Testis (tissue), 3 donors: ENCODE results near the gene PRELID3B. TPM values are rescaled to one million over a fixed set of nuclear protein-coding genes. Genes with fewer than 3 reads are reported as not detected.

Experiments used
- DNase-seq: peaks from one replicate; pipeline ENCODE4 v3.0.0-alpha.2; 2019
- H3K27ac ChIP-seq, 2 donors: fragments of 200-600 bp; sonication (generic); one replicate each; pipeline ENCODE4 v1.5.1; 2019
- H3K27me3 ChIP-seq: fragments of 200-600 bp; sonication (generic); one replicate; pipeline ENCODE4 v1.5.1; 2019
- H3K36me3 ChIP-seq: fragments of 200-600 bp; sonication (generic); one replicate; pipeline ENCODE4 v1.5.1; 2017; ENCODE audit warnings: low read depth; ENCODE audit errors: missing control alignments
- H3K4me1 ChIP-seq: fragments of 200-600 bp; sonication (generic); one replicate; pipeline ENCODE4 v1.5.1; 2019
- H3K4me3 ChIP-seq, 2 donors: fragments of 200-600 bp; sonication (generic); one replicate each; pipeline ENCODE4 v1.5.1; 2017 to 2019
- H3K9me3 ChIP-seq: fragments of 200-600 bp; sonication (generic); one replicate; pipeline ENCODE4 v1.5.1; 2017
- CTCF ChIP-seq, 3 experiments: fragments of 450-650 bp in 2 of 3; fragments of 200-600 bp in 1 of 3; sonication (generic) in 1 of 3; IDR thresholded peaks; one replicate each; pipeline ENCODE4 v1.5.1; 2016 to 2019; ENCODE audit warnings: antibody characterized with exemption in 3 of 3, mild to moderate bottlenecking in 2 of 3, moderate library complexity in 1 of 3
- POLR2A ChIP-seq: fragments of 450-650 bp; IDR thresholded peaks from one replicate; pipeline ENCODE4 v1.6.1; 2017; ENCODE audit warnings: antibody characterized with exemption, mild to moderate bottlenecking, moderate library complexity
- WGBS, 2 donors: methylation state at CpG; one replicate each; pipeline ENCODE4 v1.1.5; 2018; 5-methylcytosine and 5-hydroxymethylcytosine counted together
- intact Hi-C: fragments of 100-400 bp; cut with DNase I; formaldehyde crosslinking; loops from one replicate; pipeline ENCODE4 v1.15.1; 2023; ENCODE audit warnings: low total_unique reads
- polyA plus RNA-seq: library from polyadenylated mRNA; stranded (reverse); fragments of 350-450 nt; fragmentation: Illumina TruSeq; extraction: RNeasy Lipid Tissue Mini Kit (QIAGEN cat#74804); gene quantifications from one replicate; pipeline ENCODE4 v1.2.3, GENCODE V29; 2014; ENCODE audit warnings: low read depth, low replicate concordance; ENCODE audit not compliant: insufficient read depth
- total RNA-seq, 2 donors: library from RNA; depleted of rRNA; stranded (reverse); fragments of >200 nt; gene quantifications; one replicate each; pipeline ENCODE4 v1.2.3, GENCODE V29; 2016

Gene PRELID3B
- total and polyA plus RNA-seq, 3 donors from 2014 or later: 29.1 to 54.3 (median 35.3) TPM

- H3K27me3 ChIP-seq: no peaks in the 10 kb centered on the region
- no peaks in the 10 kb centered on the region for H3K9me3 ChIP-seq
- intact Hi-C loops: no loop called here
- H3K36me3 ChIP-seq: no peaks in the 10 kb centered on the region
- TF ChIP-seq CTCF (IDR thresholded peaks at IDR 0.05) (no peak), POLR2A (no peak)
- no peak overlapping the region for H3K4me3 ChIP-seq
- no peak overlapping the region for H3K27ac ChIP-seq
- DNase-seq: no peak
- 76 to 85% methylated on average over 5 to 8 of the region's 8 CpGs for WGBS, 2 donors
- H3K4me1 ChIP-seq: peaks cover 9% of the 10 kb centered on the region
These were observed 32.1 kb downstream of the PRELID3B start for GRCh38 chr20:59010321-59010994.

GRCh38 chr20:59008715-59009336 lies 33.8 kb downstream of the PRELID3B start:
- Histone ChIP-seq H3K27me3 (no peaks in the 10 kb centered on the region), H3K4me3 (no peak overlapping the region), H3K27ac (no peak overlapping the region), H3K4me1 (peaks cover 9% of the 10 kb centered on the region), H3K9me3 (no peaks in the 10 kb centered on the region), H3K36me3 (no peaks in the 10 kb centered on the region)
- no peak for DNase-seq
- TF ChIP-seq POLR2A (no peak), CTCF (IDR thresholded peaks at IDR 0.05) (no peak)
- intact Hi-C loops: no loop called here
- 90 to 94% methylated on average over 4 to 8 of the region's 8 CpGs for WGBS, 2 donors

- Histone ChIP-seq H3K36me3 (no peaks in the 10 kb centered on the region), H3K27me3 (no peaks in the 10 kb centered on the region), H3K27ac (peak overlapping the region; percentile 45 to 68), H3K4me3 (peak overlapping the region; percentile 57 to 70), H3K4me1 (peaks cover 9% of the 10 kb centered on the region), H3K9me3 (no peaks in the 10 kb centered on the region)
- WGBS, 2 donors: 68 to 80% methylated on average over 19 to 23 of the region's 24 CpGs
- DNase-seq: no peak
- intact Hi-C loops: no loop called here
- no peak for TF ChIP-seq CTCF (IDR thresholded peaks at IDR 0.05)
- TF ChIP-seq POLR2A: no peak
These were observed 34.7 kb downstream of the PRELID3B start for GRCh38 chr20:59007665-59008511.

- intact Hi-C loops: no loop called here
- WGBS, 2 donors: 0 to 13% methylated on average over 12 to 52 of the region's 82 CpGs
- peak within 1 kb of the TSS; percentile 57 to 70 for H3K4me3 ChIP-seq
- H3K36me3 ChIP-seq: no peaks in the 10 kb centered on the region
- peaks cover 9% of the 10 kb centered on the region for H3K4me1 ChIP-seq
- no peak for DNase-seq
- H3K27ac ChIP-seq: peak within 1 kb of the TSS; percentile 65 to 68
- H3K27me3 ChIP-seq: no peaks in the 10 kb centered on the region
- TF ChIP-seq POLR2A (no peak), CTCF (IDR thresholded peaks at IDR 0.05) (no peak)
- no peaks in the 10 kb centered on the region for H3K9me3 ChIP-seq
These were observed 35.5 kb downstream of the PRELID3B start, which contains the start of gene CTSZ for GRCh38 chr20:59006864-59007664. TSS of gene CTSZ (minus strand) at chr20:59007254. CDS start at chr20:59007128, 126 bp downstream.
